ENCODE data around the gene MFAP4.
A peak's percentile ranks its signal among the peaks of the same experiment; 100 is the strongest.

The MFAP4 gene

GRCh38 chr17:19368229-19368628 is 18.8 kb downstream of the MFAP4 start:
- no peaks in the 10 kb centered on the region for H3K36me3 ChIP-seq (ENCODE audit: insufficient read depth, insufficient read length, low read length)
- H3K4me3 ChIP-seq (ENCODE audit: insufficient read length, low read depth), result no peak overlapping the region
- no peaks in the 10 kb centered on the region for H3K27me3 ChIP-seq (ENCODE audit: insufficient read depth, insufficient read length)
- no peak for DNase-seq (ENCODE audit: low read depth, low spot score)
- no peaks in the 10 kb centered on the region for H3K9me3 ChIP-seq (ENCODE audit: insufficient read depth, low read length)
- no peak overlapping the region for H3K9ac ChIP-seq (ENCODE audit: insufficient read length, low read depth)
- peaks cover 13% of the 10 kb centered on the region for H3K4me1 ChIP-seq (ENCODE audit: insufficient read depth, insufficient read length)
- TF ChIP-seq SUZ12 (IDR thresholded peaks at IDR 0.05; ENCODE audit: extremely low read depth, insufficient read depth, insufficient read length), result no peak

- no peak overlapping the region for H3K4me3 ChIP-seq (ENCODE audit: insufficient read length, low read depth)
- H3K4me1 ChIP-seq (ENCODE audit: insufficient read depth, insufficient read length), result peaks cover 9% of the 10 kb centered on the region
- H3K9me3 ChIP-seq (ENCODE audit: insufficient read depth, low read length), result no peaks in the 10 kb centered on the region
- DNase-seq (ENCODE audit: low read depth, low spot score), result no peak
- H3K36me3 ChIP-seq (ENCODE audit: insufficient read depth, insufficient read length, low read length), result no peaks in the 10 kb centered on the region
- H3K27me3 ChIP-seq (ENCODE audit: insufficient read depth, insufficient read length), result no peaks in the 10 kb centered on the region
- no peak for TF ChIP-seq ZNF274 (IDR thresholded peaks at IDR 0.05; ENCODE audit: low read depth, low read length)
- no peak for TF ChIP-seq SUZ12 (IDR thresholded peaks at IDR 0.05; ENCODE audit: extremely low read depth, insufficient read depth, insufficient read length)
- TF ChIP-seq YY1 (IDR thresholded peaks at IDR 0.05; ENCODE audit: insufficient read depth, insufficient read length), result no peak
- H3K9ac ChIP-seq (ENCODE audit: insufficient read length, low read depth), result no peak overlapping the region
Observed at GRCh38 chr17:19366637-19366972, 20.4 kb downstream of the MFAP4 start.

GRCh38 chr17:19365833-19366636 is 21.0 kb downstream of the MFAP4 start:
- no peak for DNase-seq (ENCODE audit: low read depth, low spot score)
- no peak for TF ChIP-seq ZNF274 (IDR thresholded peaks at IDR 0.05; ENCODE audit: low read depth, low read length)
- TF ChIP-seq YY1 (IDR thresholded peaks at IDR 0.05; ENCODE audit: insufficient read depth, insufficient read length), result no peak
- no peak for TF ChIP-seq SUZ12 (IDR thresholded peaks at IDR 0.05; ENCODE audit: extremely low read depth, insufficient read depth, insufficient read length)
- Histone ChIP-seq H3K9me3 (ENCODE audit: insufficient read depth, low read length) (no peaks in the 10 kb centered on the region), H3K36me3 (ENCODE audit: insufficient read depth, insufficient read length, low read length) (no peaks in the 10 kb centered on the region), H3K9ac (ENCODE audit: insufficient read length, low read depth) (no peak overlapping the region), H3K4me3 (ENCODE audit: insufficient read length, low read depth) (no peak overlapping the region), H3K4me1 (ENCODE audit: insufficient read depth, insufficient read length) (peaks cover 11% of the 10 kb centered on the region), H3K27me3 (ENCODE audit: insufficient read depth, insufficient read length) (no peaks in the 10 kb centered on the region)

GRCh38 chr17:19365499-19365817 is 21.5 kb downstream of the MFAP4 start:
- H3K4me3 ChIP-seq (ENCODE audit: insufficient read length, low read depth), result no peak overlapping the region

GRCh38 chr17:19364699-19365498 is 22.1 kb downstream of the MFAP4 start:
- Histone ChIP-seq H3K4me1 (ENCODE audit: insufficient read depth, insufficient read length) (peaks cover 8% of the 10 kb centered on the region), H3K27me3 (ENCODE audit: insufficient read depth, insufficient read length) (no peaks in the 10 kb centered on the region), H3K4me3 (ENCODE audit: insufficient read length, low read depth) (no peak overlapping the region), H3K9me3 (ENCODE audit: insufficient read depth, low read length) (no peaks in the 10 kb centered on the region), H3K9ac (ENCODE audit: insufficient read length, low read depth) (no peak overlapping the region), H3K36me3 (ENCODE audit: insufficient read depth, insufficient read length, low read length) (peaks cover 3% of the 10 kb centered on the region)
- TF ChIP-seq SUZ12 (IDR thresholded peaks at IDR 0.05; ENCODE audit: extremely low read depth, insufficient read depth, insufficient read length) (no peak), ZNF274 (IDR thresholded peaks at IDR 0.05; ENCODE audit: low read depth, low read length) (no peak), YY1 (IDR thresholded peaks at IDR 0.05; ENCODE audit: insufficient read depth, insufficient read length) (no peak)
- no peak for DNase-seq (ENCODE audit: low read depth, low spot score)

More at GRCh38 chr17:19365499-19365817, 21.5 kb downstream of the MFAP4 start:
- Histone ChIP-seq H3K9me3 (ENCODE audit: insufficient read depth, low read length) (no peaks in the 10 kb centered on the region), H3K4me1 (ENCODE audit: insufficient read depth, insufficient read length) (peaks cover 8% of the 10 kb centered on the region), H3K9ac (ENCODE audit: insufficient read length, low read depth) (no peak overlapping the region), H3K27me3 (ENCODE audit: insufficient read depth, insufficient read length) (no peaks in the 10 kb centered on the region), H3K36me3 (ENCODE audit: insufficient read depth, insufficient read length, low read length) (no peaks in the 10 kb centered on the region)
- TF ChIP-seq YY1 (IDR thresholded peaks at IDR 0.05; ENCODE audit: insufficient read depth, insufficient read length) (no peak), SUZ12 (IDR thresholded peaks at IDR 0.05; ENCODE audit: extremely low read depth, insufficient read depth, insufficient read length) (no peak)
- no peak for DNase-seq (ENCODE audit: low read depth, low spot score)

GRCh38 chr17:19363460-19364035 is 23.4 kb downstream of the MFAP4 start:
- no peaks in the 10 kb centered on the region for H3K9me3 ChIP-seq (ENCODE audit: insufficient read depth, low read length)

GRCh38 chr17:19363114-19363438 is 23.9 kb downstream of the MFAP4 start:
- H3K27me3 ChIP-seq (ENCODE audit: insufficient read depth, insufficient read length), result no peaks in the 10 kb centered on the region
- H3K4me3 ChIP-seq (ENCODE audit: insufficient read length, low read depth), result peak overlapping the region; percentile 67
- peak overlapping the region; percentile 78 for H3K9ac ChIP-seq (ENCODE audit: insufficient read length, low read depth)
- peaks cover 8% of the 10 kb centered on the region for H3K4me1 ChIP-seq (ENCODE audit: insufficient read depth, insufficient read length)
- H3K36me3 ChIP-seq (ENCODE audit: insufficient read depth, insufficient read length, low read length), result peaks cover 18% of the 10 kb centered on the region
- no peaks in the 10 kb centered on the region for H3K9me3 ChIP-seq (ENCODE audit: insufficient read depth, low read length)
- DNase-seq (ENCODE audit: low read depth, low spot score), result no peak
- no peak for TF ChIP-seq ZNF274 (IDR thresholded peaks at IDR 0.05; ENCODE audit: low read depth, low read length)
- TF ChIP-seq YY1 (IDR thresholded peaks at IDR 0.05; ENCODE audit: insufficient read depth, insufficient read length), result no peak
- TF ChIP-seq SUZ12 (IDR thresholded peaks at IDR 0.05; ENCODE audit: extremely low read depth, insufficient read depth, insufficient read length), result no peak

More at GRCh38 chr17:19363460-19364035, 23.4 kb downstream of the MFAP4 start:
- Histone ChIP-seq H3K9ac (ENCODE audit: insufficient read length, low read depth) (no peak overlapping the region), H3K4me3 (ENCODE audit: insufficient read length, low read depth) (no peak overlapping the region), H3K36me3 (ENCODE audit: insufficient read depth, insufficient read length, low read length) (peaks cover 16% of the 10 kb centered on the region), H3K27me3 (ENCODE audit: insufficient read depth, insufficient read length) (no peaks in the 10 kb centered on the region), H3K4me1 (ENCODE audit: insufficient read depth, insufficient read length) (peaks cover 8% of the 10 kb centered on the region)
- no peak for DNase-seq (ENCODE audit: low read depth, low spot score)
- TF ChIP-seq YY1 (IDR thresholded peaks at IDR 0.05; ENCODE audit: insufficient read depth, insufficient read length) (no peak), SUZ12 (IDR thresholded peaks at IDR 0.05; ENCODE audit: extremely low read depth, insufficient read depth, insufficient read length) (no peak), ZNF274 (IDR thresholded peaks at IDR 0.05; ENCODE audit: low read depth, low read length) (no peak)
